ENCODE results near the gene RRM2.
"Not testable (repeated sequence)": the region's sequence is repeated elsewhere in the genome, so short reads cannot be mapped to it uniquely, and the experiment has no call there.

Gene RRM2

GRCh38 chr2:10091889-10092244, 30.7 kb upstream of the RRM2 start:
- not testable (repeated sequence) for H3K4ac ChIP-seq (ENCODE audit: low read depth, low read length); H3K27me3 ChIP-seq (ENCODE audit: insufficient read depth, low read length); H4K8ac ChIP-seq (ENCODE audit: low read depth, low read length); H3K4me1 ChIP-seq (ENCODE audit: control insufficient read depth in 1 of 2, insufficient read depth in 2 of 2, low read length in 2 of 2); H3K36me3 ChIP-seq (ENCODE audit: control insufficient read depth in 1 of 2, insufficient read depth in 2 of 2, low read length in 2 of 2); H2AFZ ChIP-seq (ENCODE audit: insufficient read depth, low read length, poor library complexity); H3K9me3 ChIP-seq (ENCODE audit: insufficient read depth, low read depth, low read length); H3K27ac ChIP-seq (ENCODE audit: low read depth, low read length); H2BK12ac ChIP-seq (ENCODE audit: low read length); H3K23ac ChIP-seq (ENCODE audit: low read length); H4K12ac ChIP-seq (ENCODE audit: low read depth, low read length); H2BK5ac ChIP-seq (ENCODE audit: low read depth, low read length, poor library complexity); H3K79me2 ChIP-seq (ENCODE audit: control insufficient read depth, insufficient read depth, low read length, poor library complexity); H3K79me1 ChIP-seq (ENCODE audit: low read length); DNase-seq; H4K91ac ChIP-seq (ENCODE audit: low read depth, low read length); H3K18ac ChIP-seq (ENCODE audit: low read length); H3K14ac ChIP-seq (ENCODE audit: low read length); H3K4me3 ChIP-seq (ENCODE audit: low read depth, low read length); H2BK120ac ChIP-seq (ENCODE audit: insufficient read depth, low read length, poor library complexity); H3K9ac ChIP-seq (ENCODE audit: low read length); H2AK5ac ChIP-seq (ENCODE audit: low read length); H3K4me2 ChIP-seq (ENCODE audit: low read length)
- WGBS (ENCODE audit: extremely low coverage, insufficient coverage, insufficient read length) = no CpG with 5 or more reads among the region's 2 CpGs

GRCh38 chr2:10094271-10094814, 28.2 kb upstream of the RRM2 start:
- Histone ChIP-seq H3K4ac (ENCODE audit: low read depth, low read length) (no peak overlapping the region), H2AFZ (ENCODE audit: insufficient read depth, low read length, poor library complexity) (no peak overlapping the region), H3K9me3 (ENCODE audit: insufficient read depth, low read depth, low read length) (peaks cover 2% of the 10 kb centered on the region), H2BK120ac (ENCODE audit: insufficient read depth, low read length, poor library complexity) (no peak overlapping the region), H3K23ac (ENCODE audit: low read length) (no peak overlapping the region), H4K91ac (ENCODE audit: low read depth, low read length) (no peak overlapping the region), H3K79me1 (ENCODE audit: low read length) (no peaks in the 10 kb centered on the region), H2BK5ac (ENCODE audit: low read depth, low read length, poor library complexity) (no peak overlapping the region), H2BK12ac (ENCODE audit: low read length) (no peak overlapping the region), H3K9ac (ENCODE audit: low read length) (no peak overlapping the region), H3K14ac (ENCODE audit: low read length) (no peak overlapping the region), H3K27me3 (ENCODE audit: insufficient read depth, low read length) (no peaks in the 10 kb centered on the region), H3K4me3 (ENCODE audit: low read depth, low read length) (no peak overlapping the region), H4K8ac (ENCODE audit: low read depth, low read length) (no peak overlapping the region), H3K4me1 (ENCODE audit: control insufficient read depth in 1 of 2, insufficient read depth in 2 of 2, low read length in 2 of 2) (peaks cover 0 to 2% of the 10 kb centered on the region in 2 experiments), H3K27ac (ENCODE audit: low read depth, low read length) (no peak overlapping the region), H3K79me2 (ENCODE audit: control insufficient read depth, insufficient read depth, low read length, poor library complexity) (no peaks in the 10 kb centered on the region), H3K4me2 (ENCODE audit: low read length) (no peak overlapping the region), H3K36me3 (ENCODE audit: control insufficient read depth in 1 of 2, insufficient read depth in 2 of 2, low read length in 2 of 2) (no peaks in the 10 kb centered on the region), H4K12ac (ENCODE audit: low read depth, low read length) (no peak overlapping the region), H2AK5ac (ENCODE audit: low read length) (no peak overlapping the region), H3K18ac (ENCODE audit: low read length) (no peak overlapping the region)
- no CpG with 5 or more reads among the region's 13 CpGs for WGBS (ENCODE audit: extremely low coverage, insufficient coverage, insufficient read length)
- DNase-seq = no peak

- Histone ChIP-seq H3K14ac (ENCODE audit: low read length) (no peak overlapping the region), H2AFZ (ENCODE audit: insufficient read depth, low read length, poor library complexity) (no peak overlapping the region), H3K4me2 (ENCODE audit: low read length) (no peak overlapping the region), H3K27ac (ENCODE audit: low read depth, low read length) (no peak overlapping the region), H4K8ac (ENCODE audit: low read depth, low read length) (no peak overlapping the region), H3K23ac (ENCODE audit: low read length) (no peak overlapping the region), H2BK120ac (ENCODE audit: insufficient read depth, low read length, poor library complexity) (no peak overlapping the region), H2BK12ac (ENCODE audit: low read length) (no peak overlapping the region), H3K27me3 (ENCODE audit: insufficient read depth, low read length) (no peaks in the 10 kb centered on the region), H3K4me3 (ENCODE audit: low read depth, low read length) (no peak overlapping the region), H3K4ac (ENCODE audit: low read depth, low read length) (no peak overlapping the region), H3K9ac (ENCODE audit: low read length) (no peak overlapping the region), H3K9me3 (ENCODE audit: insufficient read depth, low read depth, low read length) (peaks cover 2% of the 10 kb centered on the region), H3K79me1 (ENCODE audit: low read length) (no peaks in the 10 kb centered on the region), H4K12ac (ENCODE audit: low read depth, low read length) (no peak overlapping the region), H2AK5ac (ENCODE audit: low read length) (no peak overlapping the region), H2BK5ac (ENCODE audit: low read depth, low read length, poor library complexity) (no peak overlapping the region), H3K4me1 (ENCODE audit: control insufficient read depth in 1 of 2, insufficient read depth in 2 of 2, low read length in 2 of 2) (peaks cover 0 to 2% of the 10 kb centered on the region in 2 experiments), H3K18ac (ENCODE audit: low read length) (no peak overlapping the region), H3K36me3 (ENCODE audit: control insufficient read depth in 1 of 2, insufficient read depth in 2 of 2, low read length in 2 of 2) (no peaks in the 10 kb centered on the region), H3K79me2 (ENCODE audit: control insufficient read depth, insufficient read depth, low read length, poor library complexity) (no peaks in the 10 kb centered on the region), H4K91ac (ENCODE audit: low read depth, low read length) (no peak overlapping the region)
- no CpG with 5 or more reads among the region's 9 CpGs for WGBS (ENCODE audit: extremely low coverage, insufficient coverage, insufficient read length)
- DNase-seq = no peak
Measured at GRCh38 chr2:10095175-10095574, 27.4 kb upstream of the RRM2 start.

- H3K4ac ChIP-seq (ENCODE audit: low read depth, low read length) = no peak overlapping the region
- H3K27ac ChIP-seq (ENCODE audit: low read depth, low read length) = no peak overlapping the region
- no peak overlapping the region for H3K14ac ChIP-seq (ENCODE audit: low read length)
- peaks cover 0 to 2% of the 10 kb centered on the region in 2 experiments for H3K4me1 ChIP-seq (ENCODE audit: control insufficient read depth in 1 of 2, insufficient read depth in 2 of 2, low read length in 2 of 2)
- H3K79me2 ChIP-seq (ENCODE audit: control insufficient read depth, insufficient read depth, low read length, poor library complexity) = no peaks in the 10 kb centered on the region
- H2BK120ac ChIP-seq (ENCODE audit: insufficient read depth, low read length, poor library complexity) = no peak overlapping the region
- no peak overlapping the region for H3K18ac ChIP-seq (ENCODE audit: low read length)
- H3K4me3 ChIP-seq (ENCODE audit: low read depth, low read length) = no peak overlapping the region
- no peak overlapping the region for H3K9ac ChIP-seq (ENCODE audit: low read length)
- H2AFZ ChIP-seq (ENCODE audit: insufficient read depth, low read length, poor library complexity) = no peak overlapping the region
- H3K79me1 ChIP-seq (ENCODE audit: low read length) = no peaks in the 10 kb centered on the region
- no peak overlapping the region for H4K12ac ChIP-seq (ENCODE audit: low read depth, low read length)
- H2BK12ac ChIP-seq (ENCODE audit: low read length) = no peak overlapping the region
- no peak for DNase-seq
- peaks cover under 1% of the 10 kb centered on the region for H3K9me3 ChIP-seq (ENCODE audit: insufficient read depth, low read depth, low read length)
- H3K4me2 ChIP-seq (ENCODE audit: low read length) = no peak overlapping the region
- H4K8ac ChIP-seq (ENCODE audit: low read depth, low read length) = no peak overlapping the region
- H2BK5ac ChIP-seq (ENCODE audit: low read depth, low read length, poor library complexity) = no peak overlapping the region
- no peak overlapping the region for H3K23ac ChIP-seq (ENCODE audit: low read length)
- WGBS (ENCODE audit: extremely low coverage, insufficient coverage, insufficient read length) = no CpG with 5 or more reads among the region's 10 CpGs
- no peaks in the 10 kb centered on the region for H3K27me3 ChIP-seq (ENCODE audit: insufficient read depth, low read length)
- no peak overlapping the region for H2AK5ac ChIP-seq (ENCODE audit: low read length)
- H3K36me3 ChIP-seq (ENCODE audit: control insufficient read depth in 1 of 2, insufficient read depth in 2 of 2, low read length in 2 of 2) = no peaks in the 10 kb centered on the region
- H4K91ac ChIP-seq (ENCODE audit: low read depth, low read length) = no peak overlapping the region
Measured at GRCh38 chr2:10096641-10097040, 25.9 kb upstream of the RRM2 start.
